HG03159 (cell line): ENCODE results near the gene MFSD12.

Source experiments
- ATAC-seq: cut with Tn5 transposase; IDR thresholded peaks from one replicate; pipeline ENCODE4 v1.9.1; 2021; ENCODE audit warnings: mild to moderate bottlenecking, moderate library complexity; ENCODE audit not compliant: unreplicated experiment

MFSD12 gene

DNA sequence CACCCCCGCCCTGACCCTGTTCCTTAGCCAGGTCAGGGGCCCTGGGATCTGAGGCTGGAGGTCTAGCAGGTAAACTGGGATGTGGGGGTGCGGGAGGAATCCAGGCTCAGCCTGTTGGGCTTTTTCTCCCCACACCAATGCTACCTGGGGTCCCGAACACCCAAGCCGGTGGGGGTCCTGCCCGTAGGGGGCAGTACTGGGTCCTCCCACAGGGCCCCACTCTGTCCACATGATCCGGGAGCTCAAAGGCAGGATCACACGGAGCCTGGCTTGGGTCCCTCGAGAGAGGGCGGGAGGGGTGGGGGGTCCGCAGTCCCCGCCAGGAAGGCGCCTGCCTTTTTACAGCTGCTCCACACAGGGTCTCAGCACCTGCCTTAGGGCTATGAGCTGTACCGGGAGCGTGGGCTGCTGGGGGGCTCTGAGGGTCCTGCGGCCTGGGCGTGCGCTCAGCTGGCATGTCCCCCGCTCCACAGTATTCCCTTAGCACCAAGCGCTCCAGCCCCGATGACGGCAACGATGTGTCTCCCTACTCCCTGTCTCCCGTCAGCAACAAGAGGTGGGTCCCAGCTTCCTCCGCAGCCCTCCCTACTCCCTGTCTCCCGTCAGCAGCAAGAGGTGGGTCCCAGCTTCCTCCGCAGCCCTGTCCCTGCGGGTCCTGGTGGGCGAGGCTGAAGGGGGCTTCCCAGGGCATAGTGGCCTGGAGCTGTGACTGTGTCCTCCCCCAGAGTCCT is 30.7 kb downstream of the MFSD12 start:
- ATAC-seq: no peak

DNA sequence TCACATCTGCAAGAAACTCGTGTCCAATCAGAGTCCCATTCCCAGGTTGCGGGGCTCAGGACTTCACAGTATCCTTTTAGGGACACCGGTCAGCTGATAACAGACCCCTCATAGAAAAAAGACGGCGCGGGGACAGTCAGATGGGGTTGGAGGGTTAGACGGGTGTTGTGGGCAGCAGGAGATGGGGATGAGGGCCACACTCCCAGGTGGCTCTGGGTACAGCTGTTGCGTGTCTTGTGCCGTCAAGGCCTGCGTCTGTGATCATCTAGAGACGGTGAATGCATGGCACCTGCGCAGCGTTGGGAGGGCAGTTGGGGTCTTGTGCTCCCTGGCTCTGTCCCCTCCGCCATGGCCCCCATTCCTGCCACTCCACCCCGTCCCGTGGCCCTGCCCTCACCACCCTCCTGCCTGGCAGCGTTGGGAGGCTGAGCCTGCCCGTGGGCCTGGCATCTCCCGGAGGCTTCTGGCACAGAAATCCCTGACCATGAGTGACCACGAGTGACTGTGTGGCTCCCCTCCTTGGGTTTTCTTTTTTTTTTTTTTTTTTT is 32.4 kb downstream of the MFSD12 start:
- no peak for ATAC-seq

DNA sequence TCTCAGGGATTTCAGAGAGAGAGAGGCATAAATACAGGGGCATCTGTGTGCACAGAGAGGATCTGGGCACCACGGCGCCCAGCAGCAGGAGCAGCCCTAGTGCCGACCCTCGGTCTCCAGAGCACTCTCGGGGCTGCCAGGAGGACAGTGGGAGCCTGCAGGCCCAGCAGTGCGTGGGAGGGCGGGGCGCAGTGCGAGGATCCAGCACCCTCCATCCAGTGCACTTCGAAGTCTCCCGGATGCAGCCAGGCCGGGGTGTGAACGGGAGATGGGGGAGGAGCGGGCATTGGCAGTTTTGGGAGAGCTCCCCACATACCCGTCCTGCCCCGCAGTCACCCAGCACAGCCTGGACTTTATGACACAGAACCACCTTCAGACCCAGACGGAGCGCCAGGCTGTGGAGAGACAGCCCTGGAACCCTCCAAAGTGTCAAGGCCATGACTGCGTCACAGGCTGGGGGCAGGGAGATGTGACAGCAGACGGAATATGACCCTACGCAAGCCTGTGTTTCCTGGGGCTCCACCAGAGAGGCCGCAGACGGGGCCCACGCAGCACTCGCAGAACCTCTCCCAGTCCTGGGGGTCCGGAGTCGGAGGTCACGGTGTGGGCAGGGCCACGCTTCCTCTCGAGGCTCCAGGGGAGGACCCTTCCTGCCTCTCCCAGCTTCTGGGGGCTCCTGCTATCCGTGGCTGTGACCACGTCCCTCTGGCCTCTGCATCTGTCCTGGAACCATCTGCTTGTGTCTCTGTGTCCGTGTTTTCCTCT is 33.1 kb downstream of the MFSD12 start:
- no peak for ATAC-seq

DNA sequence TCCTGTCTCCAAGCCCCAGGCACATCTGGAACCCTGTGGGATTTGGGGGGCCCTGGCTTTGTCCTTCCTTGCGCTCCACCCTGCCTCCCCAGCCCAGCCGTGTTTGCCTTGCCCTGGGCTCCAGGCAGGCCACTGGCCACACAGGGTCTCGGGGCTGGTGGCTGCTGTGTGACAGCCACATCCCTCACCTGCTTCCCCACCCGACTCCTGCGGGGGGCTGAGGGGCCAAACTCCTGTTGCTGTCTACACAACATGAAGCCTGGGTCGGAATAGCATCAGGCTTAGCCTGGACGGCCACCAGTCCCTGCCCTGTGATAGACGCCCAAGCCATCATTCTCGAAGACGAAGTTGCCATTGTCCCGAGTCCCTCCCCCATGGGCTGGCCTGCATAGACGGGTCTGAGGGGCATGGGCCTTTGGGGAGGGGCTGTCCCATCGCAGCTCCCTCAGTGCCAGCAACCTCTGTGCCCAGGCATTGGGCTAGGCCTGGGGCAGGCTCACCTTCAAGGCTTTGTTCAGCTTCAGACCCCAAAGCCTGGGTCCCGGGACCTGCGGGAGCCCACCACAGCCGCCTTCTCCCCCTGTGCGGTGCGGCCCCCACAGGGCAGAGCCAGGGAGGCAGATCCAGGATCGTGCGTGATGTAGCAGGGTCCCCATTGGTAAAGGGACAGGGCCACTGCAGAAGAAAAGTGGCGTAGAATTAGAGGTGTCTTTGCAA is 33.9 kb downstream of the MFSD12 start:
- no peak for ATAC-seq

DNA sequence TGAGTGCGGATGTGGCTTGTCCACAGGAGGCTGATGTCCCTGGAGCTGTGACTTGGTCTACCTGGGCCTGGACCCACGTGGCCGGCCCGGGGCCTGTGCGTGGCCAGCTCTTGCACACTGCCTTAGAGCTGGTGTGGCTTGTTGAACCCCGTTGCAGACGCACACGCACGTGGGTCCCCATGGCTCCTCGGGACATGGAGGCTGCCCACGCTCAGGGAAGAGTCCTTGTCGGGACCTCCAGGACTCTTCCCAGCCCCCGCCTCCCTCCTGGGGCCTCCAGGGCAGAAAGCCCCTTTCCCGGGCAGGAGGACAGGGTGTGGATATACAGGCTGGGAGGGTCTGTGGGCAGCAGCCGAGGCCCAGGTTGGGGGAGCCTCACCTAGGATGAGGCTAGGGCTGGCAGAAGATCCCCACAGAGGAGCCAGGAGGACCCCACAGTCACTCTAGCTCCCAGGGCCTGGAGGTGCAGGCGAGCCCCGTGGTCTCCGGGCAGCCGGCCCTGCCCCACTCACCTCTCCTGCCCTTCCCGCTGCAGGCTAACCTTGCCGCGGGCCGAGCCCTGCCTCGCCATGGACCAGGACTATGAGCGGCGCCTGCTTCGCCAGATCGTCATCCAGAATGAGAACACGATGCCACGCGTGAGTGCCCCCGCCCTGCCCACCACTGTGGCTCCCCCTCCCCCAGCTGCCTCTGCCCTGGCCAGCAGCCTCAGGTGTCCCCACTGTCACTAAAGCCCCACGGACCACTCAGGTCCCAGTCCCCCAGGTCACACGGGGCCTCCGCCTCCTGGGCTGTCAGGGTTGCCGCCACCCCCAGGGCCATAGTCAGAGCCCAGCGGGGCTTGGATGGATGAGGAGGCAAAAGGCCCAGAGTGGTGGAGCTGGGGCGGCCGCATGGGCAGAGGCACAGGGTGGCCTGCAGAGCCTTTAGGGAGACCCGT is 34.7 kb downstream of the MFSD12 start:
- no peak for ATAC-seq

DNA sequence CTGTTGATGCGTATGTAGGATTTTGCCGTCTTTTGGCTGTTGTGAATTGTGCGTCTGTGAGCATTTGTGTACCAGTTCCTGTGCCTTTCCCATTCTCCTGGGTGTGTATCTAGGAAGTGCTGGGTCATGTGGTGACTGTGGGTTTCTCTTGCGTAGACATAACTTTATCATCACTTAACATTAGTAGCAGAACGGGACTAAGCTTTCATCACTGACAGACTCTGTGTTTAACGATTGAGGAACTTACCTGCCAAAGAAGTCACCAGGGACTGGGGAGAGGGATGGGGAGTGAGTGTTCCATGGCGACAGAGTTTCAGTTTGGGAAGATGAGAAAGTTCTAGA is 36.3 kb downstream of the MFSD12 start:
- ATAC-seq: no peak

DNA sequence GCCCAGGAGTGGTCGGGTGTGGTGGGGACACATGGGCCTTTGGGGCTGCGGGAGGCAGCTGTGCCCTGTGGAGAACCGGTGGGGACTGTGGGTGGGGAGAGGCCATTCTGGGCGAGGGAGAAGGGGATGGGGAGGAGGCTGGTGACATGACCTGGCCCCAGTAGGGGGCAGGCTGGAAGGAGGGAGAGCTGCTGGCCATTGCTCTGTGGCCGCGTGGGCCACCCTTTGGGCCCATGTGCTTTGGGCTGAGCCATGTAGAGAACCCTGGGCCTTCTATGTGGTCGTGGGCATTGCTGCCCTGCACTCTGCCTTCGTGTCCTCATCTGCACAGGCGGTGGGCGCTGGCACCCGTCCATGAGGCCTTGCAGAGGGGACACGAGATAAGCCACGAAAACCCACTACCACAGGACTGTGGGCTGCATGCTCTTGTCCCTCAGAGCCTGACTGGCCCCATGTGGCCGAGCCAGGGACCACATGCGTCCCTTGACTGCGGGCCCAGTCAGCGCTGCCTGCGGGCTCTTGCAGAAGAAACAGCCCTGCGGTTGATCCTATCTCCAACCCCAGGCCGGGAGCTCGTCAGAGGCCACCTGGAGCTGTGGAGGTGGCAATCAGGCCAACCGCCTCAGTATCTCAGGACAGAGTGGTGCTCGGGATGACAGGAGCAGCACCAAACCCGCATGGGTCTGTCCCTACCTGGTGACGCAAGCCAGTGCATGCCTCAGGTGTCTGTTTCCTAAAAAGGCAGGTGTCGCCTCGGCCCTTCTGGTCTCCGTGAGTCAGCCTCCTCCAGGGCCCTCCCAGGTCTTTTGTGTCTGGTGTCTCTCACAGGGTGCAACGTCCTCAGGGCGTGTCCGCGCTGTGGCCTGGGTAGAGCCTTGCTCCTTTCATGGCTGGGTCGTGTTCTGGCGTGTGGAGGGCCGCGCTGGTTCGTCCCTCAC is 37.0 kb downstream of the MFSD12 start:
- ATAC-seq: no peak

DNA sequence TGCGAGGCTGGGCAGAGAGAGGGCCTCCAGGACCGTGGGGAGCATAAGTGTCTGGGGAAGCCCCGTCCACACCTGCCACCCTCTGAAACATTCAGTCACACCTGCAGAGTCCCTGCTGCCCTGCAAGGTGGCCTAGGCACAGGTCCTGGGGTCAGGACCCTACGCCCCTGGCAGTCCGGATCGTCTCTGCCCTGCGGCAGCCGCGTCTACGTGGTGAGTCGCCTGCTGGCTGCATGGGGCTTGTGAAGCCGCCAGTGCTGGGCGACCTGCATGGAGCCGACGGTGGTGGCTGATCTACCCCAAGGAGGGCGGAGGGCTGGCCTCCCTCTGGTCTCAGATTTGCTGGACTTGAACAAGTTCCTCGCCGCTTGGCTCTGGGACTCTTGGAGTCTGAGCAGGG is 38.3 kb downstream of the MFSD12 start:
- no peak for ATAC-seq

DNA sequence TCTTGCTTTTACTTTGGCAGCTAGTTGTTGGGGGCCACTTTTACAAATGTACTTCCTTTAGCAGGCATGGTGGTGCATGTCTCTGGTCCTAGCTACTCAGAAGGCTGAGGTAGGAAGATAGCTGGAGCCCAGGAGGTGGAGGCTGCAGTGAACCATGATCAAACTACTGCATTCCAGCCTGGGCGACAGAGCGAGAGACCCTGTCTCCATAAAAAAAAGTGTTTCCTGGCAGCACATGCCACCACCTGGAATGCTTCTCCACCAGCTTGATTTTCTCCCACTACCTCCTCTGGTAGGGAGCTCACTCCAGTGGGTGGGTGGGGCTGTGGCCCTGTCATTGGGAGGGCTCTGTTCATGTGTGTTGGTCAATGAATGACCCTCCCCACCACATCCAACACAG is 38.7 kb downstream of the MFSD12 start:
- no peak for ATAC-seq

DNA sequence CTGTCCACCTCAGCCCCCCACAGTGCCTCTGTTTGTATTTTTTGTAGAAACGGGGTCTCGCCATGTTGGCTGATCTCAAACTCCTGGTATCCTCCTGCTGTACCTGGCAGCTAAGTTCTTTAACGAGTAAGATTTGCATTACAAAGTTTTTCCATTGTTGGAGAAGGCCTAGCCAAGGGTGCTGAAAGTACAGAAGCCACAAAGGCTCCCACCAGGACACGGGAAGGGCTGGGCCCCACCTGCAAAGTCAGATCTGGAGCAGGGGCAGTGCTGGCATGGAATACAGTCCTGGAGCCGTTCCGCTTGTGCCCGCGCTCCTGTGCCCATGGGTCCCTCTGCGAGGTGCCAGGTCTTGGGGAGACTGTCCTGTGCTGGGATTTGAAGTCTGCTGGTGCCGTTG is 39.1 kb downstream of the MFSD12 start:
- ATAC-seq: no peak

DNA sequence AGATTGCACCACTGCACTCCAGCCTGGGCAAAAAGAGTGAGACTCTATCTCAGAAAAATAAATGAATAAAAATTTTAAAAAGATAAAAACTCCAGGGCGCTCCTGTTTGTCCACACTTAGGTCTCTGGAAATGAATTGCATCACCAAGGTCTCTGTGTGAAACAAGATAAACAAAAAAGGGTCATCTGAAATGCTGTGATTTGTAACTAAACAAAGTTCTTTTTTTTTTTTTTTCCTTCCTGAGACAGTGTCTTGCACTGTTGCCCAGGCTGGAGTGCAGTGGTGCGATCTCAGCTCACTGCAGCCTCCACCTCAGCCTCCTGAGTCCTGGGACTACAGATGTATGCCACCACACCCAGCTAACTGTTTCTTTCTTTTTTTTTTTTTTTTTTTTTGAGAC is 39.7 kb downstream of the MFSD12 start:
- ATAC-seq: no peak

DNA sequence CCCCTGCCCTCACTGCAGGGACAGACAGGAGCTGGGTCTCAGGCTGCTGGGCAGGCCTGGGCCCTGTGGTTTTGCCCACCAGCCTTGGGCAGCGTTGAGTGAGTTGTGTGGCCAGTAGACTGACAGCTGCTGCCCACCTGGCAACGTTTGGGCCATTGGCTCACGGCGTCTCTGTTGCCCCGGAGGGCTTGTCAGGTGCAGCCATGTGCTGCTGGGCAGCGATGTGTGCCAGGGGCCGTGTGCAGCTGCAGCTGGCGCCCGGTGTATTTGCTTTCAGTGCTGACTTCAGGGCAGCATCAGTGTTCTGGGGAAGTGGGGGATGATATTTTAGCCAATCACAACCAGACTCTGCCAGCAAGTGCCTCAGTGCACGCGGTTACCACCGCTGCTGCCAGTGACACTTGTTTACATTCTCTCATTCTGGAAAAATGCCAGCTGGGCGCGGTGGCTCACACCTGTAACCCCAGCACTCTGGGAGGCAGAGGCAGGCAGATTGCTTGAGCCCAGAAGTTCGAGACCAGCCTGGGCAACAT is 40.6 kb downstream of the MFSD12 start:
- no peak for ATAC-seq

DNA sequence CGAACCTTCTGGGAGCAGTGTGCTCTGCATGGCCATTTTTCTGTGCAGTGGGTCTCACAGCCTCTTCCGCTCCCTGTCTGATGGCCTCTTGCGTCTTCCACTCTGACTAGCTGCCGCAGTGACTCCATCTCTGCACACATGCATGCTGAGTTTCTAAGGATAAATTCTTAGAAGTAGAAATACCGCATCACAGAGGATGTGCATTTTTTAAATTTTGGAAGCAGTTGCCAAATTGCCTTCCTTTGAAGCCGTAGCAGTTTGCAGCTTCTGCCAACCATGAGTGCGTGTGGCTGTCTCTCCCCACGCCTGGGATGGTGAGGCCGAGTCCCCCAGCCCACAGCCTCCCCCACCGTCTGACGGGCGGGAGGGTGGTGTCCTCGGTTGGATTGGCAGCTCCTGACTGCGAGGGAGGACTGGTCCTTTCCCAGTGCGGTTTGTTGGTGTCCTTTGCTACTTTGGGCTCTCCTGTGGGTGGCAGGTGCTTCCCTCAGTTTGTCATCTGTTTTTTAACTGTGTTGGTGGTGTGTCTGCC is 41.4 kb downstream of the MFSD12 start:
- ATAC-seq: no peak

DNA sequence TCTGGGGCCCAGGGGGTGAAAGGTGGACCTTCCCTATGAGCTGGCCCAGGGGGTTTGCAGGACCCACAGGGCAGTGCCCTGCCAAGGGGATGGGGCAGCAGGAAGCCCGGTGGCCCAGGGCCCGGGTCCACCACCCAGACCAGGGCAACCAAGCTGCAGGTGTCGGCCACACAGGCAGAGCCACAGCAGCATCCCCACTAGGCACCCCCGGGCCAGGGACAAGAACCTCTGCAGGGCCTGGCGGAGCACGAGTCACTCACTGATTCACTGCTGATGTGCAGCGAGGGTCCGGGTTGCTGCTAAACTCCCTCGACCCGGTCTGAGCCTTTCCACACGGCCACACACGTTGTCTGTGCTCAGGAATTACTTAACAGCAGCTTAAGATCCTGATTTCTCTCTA is 42.5 kb downstream of the MFSD12 start:
- ATAC-seq: no peak

DNA sequence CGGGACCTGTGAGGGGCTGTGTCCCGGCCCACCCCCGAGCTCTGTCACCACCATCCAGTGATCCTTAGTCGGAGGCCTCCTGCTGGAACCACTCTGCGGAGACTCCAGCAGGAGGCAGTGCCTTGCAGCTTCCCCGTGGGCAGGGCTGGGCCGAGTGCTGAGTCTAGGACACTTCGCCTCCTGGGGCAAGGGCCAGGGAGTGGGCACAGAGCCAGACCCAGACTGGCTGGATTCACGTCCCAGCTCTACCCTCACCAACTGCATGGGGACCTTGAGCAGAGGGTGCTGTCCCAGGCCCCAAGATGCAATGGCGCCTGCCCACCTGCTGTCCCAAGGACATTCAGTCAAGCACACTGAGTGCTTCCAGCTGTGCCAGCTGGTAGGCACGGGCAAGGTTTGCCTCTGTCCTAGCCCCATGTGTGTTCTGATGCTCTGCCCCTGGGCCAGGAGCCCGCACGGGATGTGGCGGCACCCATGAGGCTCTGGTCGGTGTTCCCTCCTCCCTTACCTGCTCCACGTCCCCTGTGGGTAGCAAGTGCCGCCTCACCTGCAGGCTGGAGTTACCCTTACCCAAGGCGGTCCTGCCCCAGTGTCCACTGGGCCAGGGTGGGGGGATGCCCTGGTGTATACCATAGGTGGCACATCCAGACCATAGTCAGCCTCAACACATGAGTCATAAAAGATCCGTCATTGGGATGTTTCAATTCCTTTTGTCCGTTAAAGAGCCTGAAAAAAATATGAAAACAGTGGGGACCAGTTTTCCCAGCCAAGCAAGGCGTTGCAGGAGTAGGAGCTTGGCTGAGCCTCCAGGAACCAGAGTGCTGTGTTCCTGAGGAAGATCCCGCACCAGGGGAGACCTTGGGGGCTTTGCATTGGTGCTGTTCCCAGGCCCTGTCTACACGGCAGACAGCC is 43.9 kb downstream of the MFSD12 start:
- ATAC-seq: no peak

DNA sequence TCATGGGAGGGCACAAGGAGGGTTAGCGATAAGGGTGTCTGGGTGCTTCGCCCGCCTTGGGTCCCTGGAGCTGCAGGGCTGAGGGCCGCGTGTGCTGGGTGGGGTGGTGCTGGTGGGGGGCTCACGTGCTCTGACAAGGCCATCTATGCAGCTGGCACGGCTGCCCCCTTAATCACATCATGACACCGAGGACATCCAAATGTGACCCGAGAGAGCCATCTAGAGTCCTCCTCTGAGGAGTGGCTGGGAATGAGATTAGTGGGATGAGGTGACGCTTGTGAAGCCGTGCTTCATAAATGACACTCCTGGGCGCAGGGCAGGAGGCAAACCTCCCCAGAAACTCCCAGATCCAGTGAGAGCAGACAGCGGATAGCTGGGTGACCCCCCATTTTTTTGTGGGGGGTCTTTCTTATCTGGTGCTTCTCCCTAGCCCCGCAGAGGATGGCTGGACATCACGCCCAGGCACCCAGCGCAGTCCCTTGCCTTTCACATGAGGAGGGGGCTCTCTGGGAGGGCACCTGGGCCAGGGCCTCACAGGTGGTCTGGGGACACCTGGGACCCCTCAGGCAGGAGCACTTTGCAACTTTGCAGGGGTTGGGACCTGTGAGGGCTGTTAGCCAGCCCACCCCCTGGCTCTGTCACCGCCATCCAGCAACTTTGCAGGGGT is 44.7 kb downstream of the MFSD12 start:
- ATAC-seq: no peak

DNA sequence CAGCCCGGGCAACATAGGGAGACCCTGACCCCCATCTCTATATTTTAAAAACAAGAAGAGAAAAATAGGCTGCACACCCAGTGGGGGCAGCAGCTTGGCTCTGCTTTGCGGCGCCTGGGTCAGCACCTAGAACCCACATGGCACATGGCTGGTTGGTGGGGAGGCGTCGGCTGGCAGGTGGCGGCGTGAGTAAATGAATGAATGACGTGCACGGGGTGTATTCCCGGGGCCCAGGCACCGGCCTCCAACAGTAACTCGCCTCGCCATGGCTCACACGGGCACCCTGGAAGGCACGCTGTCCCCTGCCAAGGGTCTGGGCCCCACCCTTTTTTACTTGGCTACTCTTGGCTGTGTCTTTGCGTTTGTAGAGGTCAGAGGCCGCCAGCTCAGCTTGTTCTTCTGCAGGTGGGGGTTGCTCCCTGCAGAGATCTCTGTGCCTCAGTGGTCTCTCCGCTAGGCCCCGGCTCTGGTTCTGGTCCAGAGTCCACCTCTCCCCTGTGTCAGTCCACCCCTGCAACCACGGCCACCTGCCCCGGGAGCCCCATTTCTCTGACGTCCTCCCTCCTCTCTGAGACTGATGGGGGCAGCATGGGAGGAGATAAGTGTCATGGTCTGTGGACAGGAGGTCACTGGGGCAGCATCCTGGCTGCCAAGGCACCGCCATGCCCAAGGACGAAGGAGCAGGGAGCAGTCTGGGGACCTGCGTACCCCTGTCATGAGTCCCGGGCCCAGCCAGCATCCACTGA is 45.7 kb downstream of the MFSD12 start:
- ATAC-seq: no peak
